Dendritic cell treated with granulocyte-macrophage colony-stimulating factor and Interleukin-4, amounts not matched to agents 40 ng/mL and 50 ng/mL, for 4 days (primary cell): ENCODE results near the gene CSTPP1.
A peak's percentile ranks its signal among the peaks of the same experiment; 100 is the strongest.
"Not testable (repeated sequence)": the region's sequence is repeated elsewhere in the genome, so short reads cannot be mapped to it uniquely, and the experiment has no call there.

Experiments
- H3K27ac Mint-ChIP-seq: one replicate; pipeline ENCODE4 v1.8.0; 2022; ENCODE audit warnings: mild to moderate bottlenecking, mixed read lengths
- H3K27me3 Mint-ChIP-seq: one replicate; pipeline ENCODE4 v1.8.0; 2022; ENCODE audit warnings: mild to moderate bottlenecking, mixed read lengths
- H3K36me3 Mint-ChIP-seq: one replicate; pipeline ENCODE4 v1.8.0; 2022; ENCODE audit warnings: low read depth, mixed read lengths
- H3K4me1 Mint-ChIP-seq: one replicate; pipeline ENCODE4 v1.8.0; 2022; ENCODE audit warnings: low read depth, mixed read lengths
- H3K4me3 Mint-ChIP-seq: one replicate; pipeline ENCODE4 v1.8.0; 2022; ENCODE audit warnings: mild to moderate bottlenecking, moderate library complexity, mixed read lengths
- H3K9me3 Mint-ChIP-seq: one replicate; pipeline ENCODE4 v1.8.0; 2022; ENCODE audit warnings: mixed read lengths
- intact Hi-C: fragments of 100-400 bp; cut with micrococcal nuclease; formaldehyde crosslinking; loops from one replicate; pipeline ENCODE4 v1.15.0; 2022

The CSTPP1 gene

GRCh38 chr11:47186076-47186699, 249.6 kb downstream of the CSTPP1 start, which contains the start of gene PACSIN3:
PACSIN3 (minus strand) TSS chr11:47186434; CDS start chr11:47182727, 3,707 bp downstream.
- intact Hi-C loops = no loop called here
- Mint-ChIP-seq H3K9me3 (no peaks in the 10 kb centered on the region), H3K27ac (no peak within 1 kb of the TSS), H3K4me1 (peaks cover 28% of the 10 kb centered on the region), H3K36me3 (no peaks in the 10 kb centered on the region), H3K27me3 (peaks cover 70% of the 10 kb centered on the region), H3K4me3 (peak within 1 kb of the TSS; percentile 74)

DNA sequence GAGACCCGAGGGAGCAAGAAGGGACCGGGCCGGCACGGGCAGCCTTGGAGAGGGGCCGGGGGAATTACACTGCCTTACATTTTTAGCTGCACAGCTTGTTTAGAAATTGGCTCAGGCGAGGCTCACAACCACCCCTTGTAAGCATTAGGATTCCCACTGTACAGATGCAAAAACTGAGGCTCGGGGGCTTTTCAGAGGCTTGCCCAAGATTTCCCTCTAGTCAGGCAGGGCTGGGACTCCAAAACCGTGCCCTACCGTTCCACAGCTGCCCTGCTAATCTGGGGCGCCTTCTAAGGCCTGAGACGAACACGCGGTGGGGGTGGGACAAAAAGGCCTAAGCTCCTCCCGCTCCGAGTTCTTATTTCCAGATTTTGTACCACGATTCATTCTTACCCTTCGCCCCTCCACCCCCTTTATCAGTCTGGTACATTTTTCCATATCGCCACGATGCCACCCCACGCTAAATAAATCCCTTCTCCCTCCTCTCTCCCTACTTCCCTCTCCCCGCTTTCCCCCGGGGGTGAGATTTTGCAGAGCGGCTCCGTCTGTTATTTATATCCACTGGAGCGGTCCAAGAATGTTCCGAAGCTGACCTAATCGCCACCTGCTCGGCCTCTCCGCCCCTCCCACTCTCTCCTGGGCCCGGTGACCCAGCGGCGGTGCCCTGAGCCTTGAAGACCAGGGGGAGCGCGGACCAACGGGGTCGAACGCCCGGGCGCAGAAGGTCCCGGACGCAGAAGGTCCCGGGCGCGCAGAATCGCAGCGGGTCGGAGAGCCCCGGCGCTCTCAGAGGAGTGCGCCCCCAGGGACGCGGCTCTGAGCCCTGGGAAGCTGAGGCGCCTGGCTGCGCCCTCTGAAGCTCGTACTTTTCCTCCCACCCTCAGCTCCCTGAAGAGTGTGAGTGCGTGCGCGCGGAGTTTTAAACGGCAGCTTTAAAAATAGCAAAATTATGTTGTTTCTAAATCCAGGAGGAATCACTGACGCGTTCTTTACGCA, 250.4 kb downstream of the CSTPP1 start:
- Mint-ChIP-seq H3K36me3 (no peaks in the 10 kb centered on the region), H3K4me3 (peak overlapping the region; percentile 74), H3K27ac (no peak overlapping the region), H3K27me3 (peaks cover 77% of the 10 kb centered on the region), H3K9me3 (no peaks in the 10 kb centered on the region), H3K4me1 (peaks cover 28% of the 10 kb centered on the region)
- intact Hi-C loops = no loop called here

DNA sequence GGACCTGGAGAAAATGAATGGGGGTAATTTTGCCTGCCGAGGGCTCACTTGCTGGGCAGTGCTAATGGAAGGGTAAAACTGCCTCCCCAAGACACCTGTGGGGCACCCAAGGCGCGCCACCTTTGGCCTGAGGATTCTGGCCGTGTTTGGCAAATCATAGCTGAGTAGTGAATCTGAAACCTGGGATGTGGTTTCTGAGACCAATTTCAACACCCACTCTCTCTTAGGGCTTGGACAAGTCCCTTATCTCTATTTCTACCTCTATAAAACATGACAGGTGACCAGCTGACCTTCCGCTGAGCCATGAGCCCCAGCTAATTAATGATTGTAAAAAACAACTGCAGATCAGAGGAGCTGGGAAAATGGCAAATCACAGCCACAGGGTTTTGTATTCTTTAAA, 251.2 kb downstream of the CSTPP1 start:
- no peaks in the 10 kb centered on the region for H3K36me3 Mint-ChIP-seq
- intact Hi-C loops = no loop called here
- H3K27ac Mint-ChIP-seq = no peak overlapping the region
- H3K27me3 Mint-ChIP-seq = peaks cover 79% of the 10 kb centered on the region
- H3K4me1 Mint-ChIP-seq = peaks cover 28% of the 10 kb centered on the region
- H3K4me3 Mint-ChIP-seq = no peak overlapping the region
- H3K9me3 Mint-ChIP-seq = no peaks in the 10 kb centered on the region

- Mint-ChIP-seq H3K9me3 (no peaks in the 10 kb centered on the region), H3K36me3 (no peaks in the 10 kb centered on the region), H3K27me3 (peaks cover 80% of the 10 kb centered on the region), H3K4me3 (no peak overlapping the region), H3K27ac (no peak overlapping the region), H3K4me1 (peaks cover 26% of the 10 kb centered on the region)
- intact Hi-C loops = no loop called here
These were observed 251.7 kb downstream of the CSTPP1 start for GRCh38 chr11:47188259-47188658.

GRCh38 chr11:47189100-47189834, 252.7 kb downstream of the CSTPP1 start:
- H3K4me1 Mint-ChIP-seq = peaks cover 17% of the 10 kb centered on the region
- H3K27me3 Mint-ChIP-seq = peaks cover 72% of the 10 kb centered on the region
- H3K36me3 Mint-ChIP-seq = no peaks in the 10 kb centered on the region
- intact Hi-C loops = no loop called here
- no peaks in the 10 kb centered on the region for H3K9me3 Mint-ChIP-seq
- H3K27ac Mint-ChIP-seq = no peak overlapping the region
- H3K4me3 Mint-ChIP-seq = no peak overlapping the region

- H3K36me3 Mint-ChIP-seq, H3K9me3 Mint-ChIP-seq, H3K4me3 Mint-ChIP-seq, H3K27ac Mint-ChIP-seq, intact Hi-C loops: not testable (repeated sequence)
- H3K4me1 Mint-ChIP-seq = peaks cover 15% of the 10 kb centered on the region
- H3K27me3 Mint-ChIP-seq = peaks cover 57% of the 10 kb centered on the region
These were observed 254.6 kb downstream of the CSTPP1 start for GRCh38 chr11:47191137-47191536.

DNA sequence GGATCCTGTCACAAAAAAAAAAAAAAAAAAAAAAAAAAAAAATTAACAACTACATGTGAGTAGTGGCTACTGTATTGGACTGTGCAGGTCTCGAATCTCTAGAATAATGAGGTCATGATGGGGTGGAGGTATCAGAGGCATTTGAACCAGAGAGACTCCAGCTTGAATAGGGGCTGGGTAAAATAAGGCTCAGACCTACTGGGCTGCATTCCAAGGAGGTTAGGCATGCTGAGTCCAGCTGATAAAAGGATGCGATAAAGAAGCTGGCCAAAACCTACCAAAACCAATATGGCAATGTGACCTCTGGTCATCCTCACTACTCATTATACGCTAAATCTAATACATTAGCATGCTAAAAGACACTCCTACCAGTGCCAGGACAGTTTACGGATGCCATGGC, 255.6 kb downstream of the CSTPP1 start:
- H3K27ac Mint-ChIP-seq = no peak overlapping the region
- intact Hi-C loops = no loop called here
- H3K4me1 Mint-ChIP-seq = peaks cover 7% of the 10 kb centered on the region
- H3K27me3 Mint-ChIP-seq = peaks cover 52% of the 10 kb centered on the region
- no peaks in the 10 kb centered on the region for H3K9me3 Mint-ChIP-seq
- H3K4me3 Mint-ChIP-seq = no peak overlapping the region
- H3K36me3 Mint-ChIP-seq = no peaks in the 10 kb centered on the region

- H3K9me3 Mint-ChIP-seq, intact Hi-C loops, H3K36me3 Mint-ChIP-seq, H3K27ac Mint-ChIP-seq, H3K4me3 Mint-ChIP-seq, H3K4me1 Mint-ChIP-seq: not testable (repeated sequence)
- peaks cover 27% of the 10 kb centered on the region for H3K27me3 Mint-ChIP-seq
These were observed 261.6 kb downstream of the CSTPP1 start for GRCh38 chr11:47198161-47198560.

DNA sequence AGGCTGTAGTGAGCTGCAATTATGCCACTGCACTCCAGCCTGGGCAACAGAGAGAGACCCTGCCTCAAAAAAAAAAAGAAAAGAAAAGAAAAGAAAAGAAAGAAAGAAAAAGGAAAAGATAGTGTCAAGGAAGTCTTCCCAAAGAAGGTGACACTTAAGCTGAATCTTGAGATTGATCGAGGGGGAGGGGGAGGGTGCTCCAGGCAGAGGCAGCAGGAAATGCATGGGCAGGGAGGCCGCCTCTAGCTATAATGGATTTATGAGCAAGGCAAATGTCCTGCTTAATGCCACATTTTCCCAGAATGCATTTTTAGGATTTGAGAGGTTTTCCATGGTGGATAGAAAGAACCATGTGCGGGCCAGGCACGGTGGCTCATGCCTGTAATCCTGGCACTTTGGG, 264.5 kb downstream of the CSTPP1 start:
- Mint-ChIP-seq H3K4me1 (no peaks in the 10 kb centered on the region), H3K27ac (no peak overlapping the region), H3K9me3 (no peaks in the 10 kb centered on the region), H3K36me3 (no peaks in the 10 kb centered on the region), H3K27me3 (peaks cover 24% of the 10 kb centered on the region), H3K4me3 (no peak overlapping the region)
- intact Hi-C loops = no loop called here

- H3K4me1 Mint-ChIP-seq = no peaks in the 10 kb centered on the region
- H3K27ac Mint-ChIP-seq = no peak overlapping the region
- intact Hi-C loops = no loop called here
- no peak overlapping the region for H3K4me3 Mint-ChIP-seq
- peaks cover 23% of the 10 kb centered on the region for H3K27me3 Mint-ChIP-seq
- no peaks in the 10 kb centered on the region for H3K9me3 Mint-ChIP-seq
- H3K36me3 Mint-ChIP-seq = no peaks in the 10 kb centered on the region
These were observed 266.0 kb downstream of the CSTPP1 start for GRCh38 chr11:47202576-47202975.

GRCh38 chr11:47204637-47204989, 268.1 kb downstream of the CSTPP1 start:
- no peak overlapping the region for H3K4me3 Mint-ChIP-seq
- intact Hi-C loops = no loop called here
- peaks cover 14% of the 10 kb centered on the region for H3K27me3 Mint-ChIP-seq
- H3K36me3 Mint-ChIP-seq = no peaks in the 10 kb centered on the region
- no peak overlapping the region for H3K27ac Mint-ChIP-seq
- no peaks in the 10 kb centered on the region for H3K9me3 Mint-ChIP-seq
- no peaks in the 10 kb centered on the region for H3K4me1 Mint-ChIP-seq

- H3K4me3 Mint-ChIP-seq, H3K4me1 Mint-ChIP-seq, H3K36me3 Mint-ChIP-seq, H3K27me3 Mint-ChIP-seq, intact Hi-C loops, H3K27ac Mint-ChIP-seq, H3K9me3 Mint-ChIP-seq: not testable (repeated sequence)
These were observed 270.0 kb downstream of the CSTPP1 start for GRCh38 chr11:47206577-47206976.

DNA sequence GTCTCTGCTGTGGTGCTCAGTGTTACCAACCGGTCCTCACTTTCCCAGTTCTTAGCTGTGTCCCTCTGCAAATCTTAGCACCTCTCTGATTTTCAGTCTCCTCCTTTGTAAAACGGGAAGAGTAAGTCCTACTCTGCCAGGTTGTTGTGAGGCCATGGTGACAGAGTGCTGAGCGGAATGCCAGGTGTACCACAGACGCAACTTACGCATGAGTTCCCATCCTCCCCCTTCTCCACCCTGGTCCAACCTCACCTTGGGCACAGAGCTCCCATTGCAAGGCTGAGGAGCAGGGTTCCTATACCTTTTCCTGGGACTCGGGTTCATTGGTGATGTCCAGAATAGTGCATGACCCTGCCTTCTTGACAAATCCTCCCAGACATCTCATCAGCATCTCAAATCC, 270.9 kb downstream of the CSTPP1 start:
- intact Hi-C loops = no loop called here
- Mint-ChIP-seq H3K27me3 (peaks cover 6% of the 10 kb centered on the region), H3K9me3 (no peaks in the 10 kb centered on the region), H3K36me3 (no peaks in the 10 kb centered on the region), H3K27ac (no peak overlapping the region), H3K4me1 (no peaks in the 10 kb centered on the region), H3K4me3 (no peak overlapping the region)

- intact Hi-C loops, H3K4me1 Mint-ChIP-seq, H3K36me3 Mint-ChIP-seq, H3K9me3 Mint-ChIP-seq, H3K27me3 Mint-ChIP-seq, H3K27ac Mint-ChIP-seq, H3K4me3 Mint-ChIP-seq: not testable (repeated sequence)
These were observed 271.5 kb downstream of the CSTPP1 start for GRCh38 chr11:47208008-47208552.
